NCI-H2029 treated with DMSO at 0.1 percent for 48 hours (cell line): ENCODE results near the gene NCKAP1.
A peak's percentile ranks its signal among the peaks of the same experiment; 100 is the strongest.
"Not testable (repeated sequence)": the region's sequence is repeated elsewhere in the genome, so short reads cannot be mapped to it uniquely, and the experiment has no call there.

Experiments
- DNase-seq: peaks from one replicate; lab custom pipeline; 2025; lab: John Stamatoyannopoulos, UW

NCKAP1 gene

GRCh38 chr2:182999348-183000028 is 38.8 kb downstream of the NCKAP1 start:
- no peak for DNase-seq

- no peak for DNase-seq
These were observed 43.9 kb downstream of the NCKAP1 start for GRCh38 chr2:182994228-182994912.

GRCh38 chr2:182982941-182983340 is 55.3 kb downstream of the NCKAP1 start:
- no peak for DNase-seq

- DNase-seq = not testable (repeated sequence)
These were observed 56.8 kb downstream of the NCKAP1 start for GRCh38 chr2:182981475-182981874.

GRCh38 chr2:182980652-182981051 is 57.6 kb downstream of the NCKAP1 start:
- DNase-seq = no peak

GRCh38 chr2:182980115-182980514 is 58.1 kb downstream of the NCKAP1 start:
- DNase-seq = peak; percentile 83

- no peak for DNase-seq
These were observed 60.8 kb downstream of the NCKAP1 start for GRCh38 chr2:182977463-182977862.

GRCh38 chr2:182973441-182974352 is 64.6 kb downstream of the NCKAP1 start:
- DNase-seq = no peak

- DNase-seq = no peak
These were observed 65.7 kb downstream of the NCKAP1 start for GRCh38 chr2:182972548-182972942.

GRCh38 chr2:182971820-182972547 is 66.3 kb downstream of the NCKAP1 start:
- DNase-seq = no peak

GRCh38 chr2:182970486-182970885 is 67.8 kb downstream of the NCKAP1 start:
- no peak for DNase-seq

GRCh38 chr2:182968493-182968892 is 69.8 kb downstream of the NCKAP1 start:
- no peak for DNase-seq

- DNase-seq = not testable (repeated sequence)
These were observed 71.9 kb downstream of the NCKAP1 start for GRCh38 chr2:182966356-182966755.

GRCh38 chr2:182962641-182963040 is 75.6 kb downstream of the NCKAP1 start:
- DNase-seq = no peak

GRCh38 chr2:182960869-182961268 is 77.4 kb downstream of the NCKAP1 start:
- not testable (repeated sequence) for DNase-seq

GRCh38 chr2:182954789-182955188 is 83.5 kb downstream of the NCKAP1 start:
- no peak for DNase-seq

GRCh38 chr2:182952741-182953450 is 85.4 kb downstream of the NCKAP1 start:
- no peak for DNase-seq

- DNase-seq = no peak
These were observed 86.2 kb downstream of the NCKAP1 start for GRCh38 chr2:182951948-182952663.

- DNase-seq = no peak
These were observed 87.7 kb downstream of the NCKAP1 start for GRCh38 chr2:182950546-182950945.

GRCh38 chr2:182949572-182950189 is 88.6 kb downstream of the NCKAP1 start:
- DNase-seq = no peak
